Measurements from ENCODE around the gene TSC22D1.

Gene TSC22D1

GRCh38 chr13:44422755-44423643 is 153.1 kb downstream of the TSC22D1 start:
- no peak for DNase-seq

DNA sequence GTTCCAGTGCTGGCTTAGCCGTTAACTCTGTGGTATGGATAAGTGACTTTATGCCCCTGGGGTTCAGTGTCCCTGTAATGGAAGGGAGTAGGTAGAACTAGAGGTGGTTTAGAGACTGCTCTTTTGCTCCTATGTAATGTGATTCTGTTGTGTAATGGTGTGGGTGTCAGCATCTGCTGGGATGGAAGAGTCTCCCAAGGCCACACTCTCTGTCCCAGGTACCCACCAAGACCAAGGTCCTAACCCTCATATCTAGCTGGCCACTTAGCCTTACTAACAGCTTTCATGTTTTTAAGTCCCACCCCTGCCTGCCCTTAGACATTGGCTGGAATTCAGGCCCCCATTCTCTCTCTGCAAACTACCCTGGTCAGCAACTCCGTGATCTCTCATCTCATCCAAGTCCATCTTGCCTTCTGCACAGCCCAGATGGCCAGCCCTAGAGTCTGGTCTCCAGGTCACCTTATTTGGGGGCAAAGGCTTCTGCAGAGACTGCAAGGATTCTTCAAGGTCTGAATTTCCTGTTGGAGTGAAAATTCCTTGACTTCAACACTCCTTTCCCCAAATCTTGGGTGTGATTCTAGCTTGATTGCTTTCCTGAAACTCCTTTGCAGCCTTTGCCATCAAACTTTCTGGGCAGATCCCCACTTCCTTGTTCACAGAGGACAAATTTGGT is 154.1 kb downstream of the TSC22D1 start:
- no peak for DNase-seq

DNA sequence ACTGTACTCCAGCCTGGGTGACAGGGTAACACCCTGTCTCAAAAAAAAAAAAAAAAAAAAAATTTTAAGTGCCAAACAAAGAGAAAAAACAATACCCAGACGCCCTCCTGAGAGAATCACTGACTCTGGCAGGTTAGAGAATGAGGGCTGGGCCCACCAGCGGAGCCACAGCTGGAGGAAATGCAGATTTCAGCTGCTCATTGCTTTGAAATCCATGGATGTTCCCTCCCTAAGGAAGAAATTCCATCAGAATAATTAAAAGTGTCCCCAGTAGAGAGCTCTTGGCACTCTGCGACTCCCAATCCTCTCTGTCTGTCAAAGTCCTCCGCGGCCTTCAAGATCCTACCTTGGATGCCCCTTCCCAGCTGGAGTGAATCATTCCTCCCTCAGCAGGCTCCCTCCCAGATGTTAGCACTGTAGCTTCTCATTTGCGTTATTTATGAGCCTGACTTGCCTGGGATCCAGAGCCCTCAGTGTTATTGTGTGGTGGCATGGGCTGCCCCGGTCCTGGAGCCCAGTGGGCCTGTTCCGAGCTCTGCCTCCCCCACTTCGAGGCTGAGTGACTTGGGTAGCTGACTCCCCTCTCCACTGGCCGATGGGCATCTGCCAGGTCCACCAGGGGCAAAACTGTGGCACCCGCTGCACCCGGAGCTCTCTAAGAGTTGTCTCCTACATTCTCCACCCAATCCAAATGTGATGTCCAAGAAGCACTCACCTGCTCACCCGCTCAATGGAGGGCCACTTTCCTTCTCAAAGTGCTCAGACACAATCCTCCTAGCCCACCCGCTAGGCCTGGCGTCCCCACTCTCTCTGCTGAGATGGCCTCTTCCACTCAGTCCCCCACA is 155.5 kb downstream of the TSC22D1 start:
- DNase-seq, result no peak

- DNase-seq, result no peak
Observed at GRCh38 chr13:44417876-44418275, 158.3 kb downstream of the TSC22D1 start.

- no peak for DNase-seq
Observed at GRCh38 chr13:44417446-44417845, 158.7 kb downstream of the TSC22D1 start.

- DNase-seq, result no peak
Observed at GRCh38 chr13:44416744-44417143, 159.4 kb downstream of the TSC22D1 start.

- DNase-seq, result no peak
Observed at GRCh38 chr13:44416301-44416700, 159.8 kb downstream of the TSC22D1 start.

- DNase-seq, result no peak
Observed at GRCh38 chr13:44415815-44416214, 160.3 kb downstream of the TSC22D1 start.

GRCh38 chr13:44414716-44415115 is 161.4 kb downstream of the TSC22D1 start:
- no peak for DNase-seq

GRCh38 chr13:44413095-44413494 is 163.0 kb downstream of the TSC22D1 start:
- DNase-seq, result no peak

GRCh38 chr13:44412346-44412935 is 163.7 kb downstream of the TSC22D1 start:
- DNase-seq, result no peak

DNA sequence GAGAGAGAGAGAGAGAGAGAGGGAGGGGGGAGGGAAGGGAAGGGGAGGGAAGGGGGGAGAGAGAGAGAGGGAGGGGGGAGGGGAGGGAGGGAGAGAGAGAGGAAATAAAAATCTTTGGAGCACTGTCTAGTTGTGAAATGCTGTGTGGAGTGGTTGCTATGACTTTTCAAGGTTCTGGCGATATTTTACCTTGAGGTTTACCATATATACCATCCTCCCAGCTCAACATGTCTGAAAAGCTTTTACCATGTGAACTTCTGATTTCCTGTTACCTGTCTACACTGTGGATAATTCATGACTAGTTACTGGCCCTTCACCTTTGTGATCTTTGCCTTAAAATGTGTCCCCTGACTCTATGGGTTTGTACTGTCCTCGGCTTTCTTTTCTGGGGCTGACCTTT is 164.3 kb downstream of the TSC22D1 start:
- no peak for DNase-seq

- no peak for DNase-seq
Observed at GRCh38 chr13:44410328-44410859, 165.7 kb downstream of the TSC22D1 start.

DNA sequence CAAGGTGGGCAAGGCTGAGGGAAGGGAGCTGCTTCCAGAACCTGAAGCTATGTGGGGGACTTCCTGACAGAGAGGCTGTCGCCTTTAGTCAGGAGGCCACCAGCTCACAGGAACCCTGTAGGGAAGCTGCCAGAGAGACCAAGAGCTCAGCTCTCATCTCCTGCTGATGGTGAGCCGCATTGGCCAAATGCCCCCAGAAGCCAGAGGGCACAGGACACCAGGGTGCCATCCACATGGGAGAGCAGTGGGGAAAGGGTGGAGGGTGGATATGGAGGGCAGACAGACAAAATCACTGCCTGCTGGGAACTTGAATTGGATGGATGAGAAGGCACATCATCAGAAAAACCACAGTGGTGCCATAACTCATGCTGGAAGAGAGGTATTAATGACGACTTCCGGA is 166.5 kb downstream of the TSC22D1 start:
- no peak for DNase-seq

- no peak for DNase-seq
Observed at GRCh38 chr13:44407891-44408290, 168.2 kb downstream of the TSC22D1 start.

- DNase-seq, result no peak
Observed at GRCh38 chr13:44407379-44407778, 168.8 kb downstream of the TSC22D1 start.

GRCh38 chr13:44406617-44407016 is 169.5 kb downstream of the TSC22D1 start:
- no peak for DNase-seq

DNA sequence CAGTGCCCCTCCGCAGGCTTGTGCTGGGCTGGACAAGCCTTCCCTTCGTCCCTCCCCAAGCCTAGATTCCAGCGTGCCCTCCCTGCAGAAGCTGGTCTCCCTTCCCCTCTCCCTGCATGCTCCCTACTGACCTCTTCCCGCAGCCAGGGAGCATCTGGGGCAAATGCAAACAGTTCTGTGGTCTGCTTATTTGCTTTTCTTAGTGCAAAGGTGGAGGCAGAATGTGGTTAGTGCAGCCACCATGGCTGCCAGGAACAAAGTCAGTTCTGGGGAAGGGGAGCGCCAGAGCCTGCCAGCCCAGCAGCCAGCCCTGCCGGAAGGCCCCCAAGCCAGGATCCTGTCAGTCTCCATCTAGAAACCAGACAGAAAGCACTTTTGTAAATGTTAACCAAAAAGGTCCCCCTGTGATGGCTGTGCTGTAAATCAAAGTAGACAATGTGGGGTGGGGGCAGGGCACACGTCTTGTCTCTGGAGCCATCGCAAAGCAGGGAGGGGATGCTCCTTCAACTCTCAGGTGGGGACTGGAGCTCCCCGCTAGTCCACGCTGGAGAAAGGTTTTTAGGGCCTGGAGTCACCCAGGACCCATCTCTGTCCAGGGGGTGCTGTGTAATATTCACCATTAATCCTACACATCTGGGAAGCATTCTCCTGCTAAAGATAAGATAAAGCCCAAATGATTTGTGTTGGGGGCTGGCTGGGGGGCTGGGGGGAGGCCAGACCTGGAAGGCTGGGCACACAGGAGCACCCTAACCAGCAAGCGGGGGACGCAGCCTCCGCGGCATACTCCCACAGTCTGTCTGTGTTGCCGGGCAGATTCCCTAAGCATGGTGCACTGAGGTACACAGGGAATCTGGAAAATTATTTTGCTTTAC is 171.6 kb downstream of the TSC22D1 start:
- no peak for DNase-seq

DNA sequence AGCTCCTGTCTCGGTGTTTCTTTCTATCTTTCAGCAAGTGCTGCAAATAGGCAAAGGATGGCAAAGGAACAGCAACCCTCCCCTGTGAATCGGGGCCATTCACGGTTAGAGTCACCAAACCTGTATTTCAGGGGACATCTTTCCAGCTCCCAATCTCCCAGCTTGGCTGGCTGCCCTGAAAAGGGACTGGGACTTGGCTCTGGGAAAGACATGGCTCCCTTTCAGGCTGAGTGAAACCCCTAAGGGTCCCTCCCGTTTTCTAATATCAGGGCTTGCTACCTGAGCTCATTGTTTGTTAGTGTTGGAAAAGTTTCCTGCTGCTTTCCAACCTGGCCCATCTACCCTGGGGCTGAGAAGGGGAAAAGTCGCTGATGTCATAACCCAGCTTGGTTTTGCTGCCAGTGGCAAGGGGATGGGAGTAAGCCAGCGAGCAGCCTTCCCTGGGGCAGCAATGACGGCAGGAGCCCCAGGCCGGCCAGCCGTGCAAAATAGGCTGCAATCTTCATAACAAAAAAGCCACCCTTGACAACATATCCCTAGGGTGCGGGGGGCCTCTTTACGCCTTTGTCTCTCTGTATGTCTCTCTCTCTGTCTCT is 172.6 kb downstream of the TSC22D1 start:
- no peak for DNase-seq

- DNase-seq, result no peak
Observed at GRCh38 chr13:44402899-44403445, 173.2 kb downstream of the TSC22D1 start.

DNA sequence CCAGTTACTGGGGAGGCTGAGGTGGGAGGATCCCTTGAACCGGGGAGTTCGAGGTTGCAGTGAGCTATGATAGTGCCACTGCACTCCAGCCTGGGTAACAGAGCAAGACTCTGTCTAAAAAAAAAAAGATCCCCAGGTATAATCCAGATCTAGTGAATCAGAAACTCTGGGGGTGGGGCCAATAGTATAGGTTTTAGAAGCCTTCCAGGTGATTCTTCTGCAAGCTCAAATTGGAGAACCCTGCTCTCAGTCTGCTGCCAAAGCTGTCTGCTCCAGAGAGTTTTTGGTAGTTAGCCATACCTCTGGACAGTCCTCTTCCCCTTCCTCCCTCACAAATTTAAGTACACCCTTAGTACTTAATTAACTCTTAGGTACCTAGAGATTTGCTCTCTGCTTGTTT is 174.6 kb downstream of the TSC22D1 start:
- no peak for DNase-seq
